Mesenchymal stem cell (in vitro differentiated cells and primary cell): ENCODE data around the gene EYA2.

Source experiments
- DNase-seq: peaks from one replicate; pipeline ENCODE4 v3.0.0-alpha.2; 2013
- H2AFZ ChIP-seq: one replicate; pipeline ENCODE4 v1.6.1; 2013; ENCODE audit warnings: low read depth, mild to moderate bottlenecking, control low read depth, inconsistent platforms, low read length, moderate library complexity
- H2AK5ac ChIP-seq: 2 replicates; pipeline ENCODE4 v1.6.1; 2013; ENCODE audit warnings: low read length, moderate library complexity, mild to moderate bottlenecking, inconsistent platforms; ENCODE audit not compliant: severe bottlenecking
- H2BK120ac ChIP-seq: one replicate; pipeline ENCODE4 v1.6.1; 2013; ENCODE audit warnings: low read depth, mild to moderate bottlenecking, inconsistent platforms, low read length, moderate library complexity
- H2BK12ac ChIP-seq, 2 experiments: one replicate each; pipeline ENCODE4 v1.6.1; 2013; ENCODE audit warnings: inconsistent platforms in 2 of 2, low read length in 2 of 2, mild to moderate bottlenecking in 2 of 2, moderate library complexity in 2 of 2, control low read depth in 1 of 2
- H2BK15ac ChIP-seq: one replicate; pipeline ENCODE4 v1.6.1; 2013; ENCODE audit warnings: mild to moderate bottlenecking, low read depth, inconsistent platforms; ENCODE audit not compliant: poor library complexity, severe bottlenecking
- H2BK5ac ChIP-seq: 2 replicates; pipeline ENCODE4 v1.6.1; 2013; ENCODE audit warnings: low read depth, mild to moderate bottlenecking, low read length, control low read depth, inconsistent platforms; ENCODE audit not compliant: poor library complexity, severe bottlenecking
- H3K14ac ChIP-seq, 2 experiments: one replicate each; pipeline ENCODE4 v1.6.1; 2013; ENCODE audit warnings: inconsistent platforms in 2 of 2, low read length in 2 of 2, control low read depth in 1 of 2, mild to moderate bottlenecking in 1 of 2, moderate library complexity in 1 of 2
- H3K18ac ChIP-seq, 2 experiments: one replicate each; pipeline ENCODE4 v1.6.1; 2013; ENCODE audit warnings: inconsistent platforms in 2 of 2, low read length in 2 of 2, control low read depth in 1 of 2, low read depth in 1 of 2, mild to moderate bottlenecking in 1 of 2
- H3K23ac ChIP-seq, 2 experiments: one replicate each; pipeline ENCODE4 v1.6.1; 2013; ENCODE audit warnings: inconsistent platforms in 2 of 2, low read length in 2 of 2, mild to moderate bottlenecking in 2 of 2, moderate library complexity in 2 of 2, control low read depth in 1 of 2
- H3K27ac ChIP-seq: 2 replicates; pipeline ENCODE4 v1.5.1; 2013; ENCODE audit warnings: mild to moderate bottlenecking, moderate library complexity, low read length, control low read depth, inconsistent platforms; ENCODE audit not compliant: poor library complexity, severe bottlenecking
- H3K27me3 ChIP-seq, 2 experiments: 2 replicates each; pipeline versions ENCODE4 v1.6.1 to v1.7.0; 2013; ENCODE audit warnings: low read length in 2 of 2, mild to moderate bottlenecking in 2 of 2, moderate library complexity in 2 of 2, control low read depth in 1 of 2, inconsistent platforms in 1 of 2; ENCODE audit not compliant: control insufficient read depth in 1 of 2, insufficient read depth in 1 of 2
- H3K36me3 ChIP-seq, 2 experiments: 2 replicates each; pipeline versions ENCODE4 v1.6.1 to v1.7.0; 2013; ENCODE audit warnings: low read length in 2 of 2, control low read depth in 1 of 2, inconsistent platforms in 1 of 2, low read depth in 1 of 2, mild to moderate bottlenecking in 1 of 2; ENCODE audit not compliant: insufficient read depth in 2 of 2, control insufficient read depth in 1 of 2
- H3K4ac ChIP-seq, 2 experiments: one replicate each; pipeline ENCODE4 v1.6.1; 2013; ENCODE audit warnings: inconsistent platforms in 2 of 2, low read length in 2 of 2, mild to moderate bottlenecking in 2 of 2, moderate library complexity in 2 of 2, control low read depth in 1 of 2, low read depth in 1 of 2
- H3K4me1 ChIP-seq: 2 replicates; pipeline ENCODE4 v1.6.1; 2013; ENCODE audit warnings: low read depth, low read length, control low read depth; ENCODE audit not compliant: control insufficient read depth, insufficient read depth
- H3K4me2 ChIP-seq: 2 replicates; pipeline ENCODE4 v1.6.1; 2013; ENCODE audit warnings: low read length, mild to moderate bottlenecking, inconsistent platforms; ENCODE audit not compliant: poor library complexity, severe bottlenecking
- H3K4me3 ChIP-seq, 2 experiments: 2 replicates each; pipeline versions ENCODE4 v1.5.1 to v1.7.0; 2013; ENCODE audit warnings: low read length in 2 of 2, mild to moderate bottlenecking in 2 of 2, control low read depth in 1 of 2, low read depth in 1 of 2; ENCODE audit not compliant: insufficient read depth in 1 of 2
- H3K79me1 ChIP-seq: replicated peaks from 2 replicates; pipeline ENCODE4 v1.6.1; 2013; ENCODE audit warnings: mild to moderate bottlenecking, control low read depth, low read length, inconsistent platforms; ENCODE audit not compliant: poor library complexity, severe bottlenecking
- H3K9ac ChIP-seq: 2 replicates; pipeline ENCODE4 v1.7.0; 2013; ENCODE audit warnings: mild to moderate bottlenecking, low read length, moderate library complexity
- H3K9me3 ChIP-seq: 2 replicates; pipeline ENCODE4 v1.7.0; 2013; ENCODE audit warnings: mild to moderate bottlenecking, low read length; ENCODE audit not compliant: control insufficient read depth
- H4K8ac ChIP-seq: one replicate; pipeline ENCODE4 v1.6.1; 2013; ENCODE audit warnings: inconsistent platforms, mild to moderate bottlenecking, low read length, moderate library complexity
- H4K91ac ChIP-seq: one replicate; pipeline ENCODE4 v1.6.1; 2013; ENCODE audit warnings: mild to moderate bottlenecking, low read length, inconsistent platforms
- WGBS: methylation state at CpG from one replicate; pipeline ENCODE4 v1.1.7; 2013; ENCODE audit warnings: mixed read lengths; 5-methylcytosine and 5-hydroxymethylcytosine counted together

The EYA2 gene

GRCh38 chr20:46940616-46941015 lies 46.0 kb downstream of the EYA2 start:
- H2BK15ac ChIP-seq: no peak overlapping the region

GRCh38 chr20:46941404-46941803 lies 46.8 kb downstream of the EYA2 start:
- Histone ChIP-seq H3K9me3 (no peaks in the 10 kb centered on the region), H3K27me3 (peaks cover 4 to 20% of the 10 kb centered on the region in 2 experiments), H3K18ac (no peak overlapping the region), H3K27ac (no peak overlapping the region), H2AK5ac (no peak overlapping the region), H2BK12ac (no peak overlapping the region), H3K4me3 (no peak overlapping the region), H2BK120ac (no peak overlapping the region), H2AFZ (no peak overlapping the region), H3K9ac (no peak overlapping the region), H3K79me1 (no peaks in the 10 kb centered on the region), H2BK15ac (no peak overlapping the region), H3K36me3 (no peaks in the 10 kb centered on the region), H3K4me2 (no peak overlapping the region), H4K91ac (no peak overlapping the region), H3K4me1 (no peaks in the 10 kb centered on the region), H3K23ac (no peak overlapping the region), H2BK5ac (no peak overlapping the region), H4K8ac (no peak overlapping the region), H3K4ac (no peak overlapping the region), H3K14ac (no peak overlapping the region)
- no peak for DNase-seq
- 83% methylated on average over 2 of the region's 2 CpGs for WGBS

More at GRCh38 chr20:46940616-46941015, 46.0 kb downstream of the EYA2 start:
- WGBS: 90% methylated on average over 9 of the region's 10 CpGs
- Histone ChIP-seq H2BK5ac (no peak overlapping the region), H3K4ac (no peak overlapping the region), H3K9me3 (no peaks in the 10 kb centered on the region), H3K36me3 (no peaks in the 10 kb centered on the region), H3K9ac (no peak overlapping the region), H3K23ac (no peak overlapping the region), H3K27me3 (peaks cover 0 to 20% of the 10 kb centered on the region in 2 experiments), H2BK12ac (no peak overlapping the region), H3K4me3 (no peak overlapping the region), H3K4me1 (no peaks in the 10 kb centered on the region), H3K14ac (no peak overlapping the region), H3K79me1 (no peaks in the 10 kb centered on the region), H3K4me2 (no peak overlapping the region), H3K18ac (no peak overlapping the region), H3K27ac (no peak overlapping the region), H4K91ac (no peak overlapping the region), H4K8ac (no peak overlapping the region), H2AFZ (no peak overlapping the region), H2BK120ac (no peak overlapping the region), H2AK5ac (no peak overlapping the region)
- DNase-seq: no peak

- Histone ChIP-seq H3K18ac (no peak overlapping the region), H4K8ac (no peak overlapping the region), H3K27ac (no peak overlapping the region), H3K23ac (no peak overlapping the region), H2BK15ac (no peak overlapping the region), H2BK120ac (no peak overlapping the region), H4K91ac (no peak overlapping the region), H2AFZ (no peak overlapping the region), H3K9ac (no peak overlapping the region), H3K4ac (no peak overlapping the region), H3K27me3 (peaks cover 4 to 20% of the 10 kb centered on the region in 2 experiments), H3K4me3 (no peak overlapping the region), H3K9me3 (no peaks in the 10 kb centered on the region), H3K4me2 (no peak overlapping the region), H3K79me1 (no peaks in the 10 kb centered on the region), H2BK5ac (no peak overlapping the region), H3K14ac (no peak overlapping the region), H2BK12ac (no peak overlapping the region), H2AK5ac (no peak overlapping the region), H3K36me3 (no peaks in the 10 kb centered on the region), H3K4me1 (no peaks in the 10 kb centered on the region)
- 78% methylated on average over 11 of the region's 11 CpGs for WGBS
- DNase-seq: no peak
Measured at GRCh38 chr20:46943861-46944591, 49.4 kb downstream of the EYA2 start.

GRCh38 chr20:46945465-46945864 lies 50.8 kb downstream of the EYA2 start:
- H3K9me3 ChIP-seq: no peaks in the 10 kb centered on the region
- no peak overlapping the region for H2BK5ac ChIP-seq
- no peak overlapping the region for H2AK5ac ChIP-seq
- no peak overlapping the region for H2AFZ ChIP-seq
- no peaks in the 10 kb centered on the region for H3K4me1 ChIP-seq
- H3K36me3 ChIP-seq: no peaks in the 10 kb centered on the region
- H2BK12ac ChIP-seq: no peak overlapping the region
- no peak overlapping the region for H3K4me3 ChIP-seq
- H3K4me2 ChIP-seq: no peak overlapping the region
- H3K27ac ChIP-seq: no peak overlapping the region
- no peaks in the 10 kb centered on the region for H3K79me1 ChIP-seq
- H4K91ac ChIP-seq: no peak overlapping the region
- no peak overlapping the region for H2BK120ac ChIP-seq
- no peak overlapping the region for H3K23ac ChIP-seq
- no peak overlapping the region for H3K9ac ChIP-seq
- H3K27me3 ChIP-seq: peaks cover 4 to 29% of the 10 kb centered on the region in 2 experiments
- H3K14ac ChIP-seq: no peak overlapping the region
- WGBS: 48% methylated on average over 8 of the region's 9 CpGs
- H2BK15ac ChIP-seq: no peak overlapping the region
- no peak overlapping the region for H3K4ac ChIP-seq
- no peak overlapping the region for H3K18ac ChIP-seq
- DNase-seq: no peak
- H4K8ac ChIP-seq: no peak overlapping the region
